AG08395 (cell line): ENCODE data around the gene OXSM.
A peak's percentile ranks its signal among the peaks of the same experiment; 100 is the strongest.

Experiments used
- DNase-seq: peaks from one replicate; pipeline ENCODE4 v3.0.0; 2012; ENCODE audit warnings: mixed read lengths, low spot score

OXSM gene

GRCh38 chr3:25804676-25805075 is 14.8 kb downstream of the OXSM start:
- DNase-seq = no peak

- no peak for DNase-seq
Measured at GRCh38 chr3:25812644-25813043, 22.8 kb downstream of the OXSM start.

GRCh38 chr3:25817107-25817506 is 27.2 kb downstream of the OXSM start:
- DNase-seq = no peak

- DNase-seq = no peak
Measured at GRCh38 chr3:25817638-25818037, 27.7 kb downstream of the OXSM start.

GRCh38 chr3:25818335-25818734 is 28.4 kb downstream of the OXSM start:
- no peak for DNase-seq

- DNase-seq = peak; percentile 90
Measured at GRCh38 chr3:25820366-25820765, 30.5 kb downstream of the OXSM start.

GRCh38 chr3:25820816-25821486 is 31.1 kb downstream of the OXSM start:
- no peak for DNase-seq

GRCh38 chr3:25821746-25822573 is 32.1 kb downstream of the OXSM start:
- DNase-seq = no peak

- no peak for DNase-seq
Measured at GRCh38 chr3:25823314-25823713, 33.4 kb downstream of the OXSM start.

GRCh38 chr3:25826510-25826909 is 36.6 kb downstream of the OXSM start:
- no peak for DNase-seq

- DNase-seq = no peak
Measured at GRCh38 chr3:25830373-25831280, 40.7 kb downstream of the OXSM start.

- no peak for DNase-seq
Measured at GRCh38 chr3:25831578-25831977, 41.7 kb downstream of the OXSM start.

- no peak for DNase-seq
Measured at GRCh38 chr3:25834346-25834745, 44.5 kb downstream of the OXSM start.

GRCh38 chr3:25836579-25836978 is 46.7 kb downstream of the OXSM start:
- DNase-seq = no peak

GRCh38 chr3:25837038-25837437 is 47.1 kb downstream of the OXSM start:
- no peak for DNase-seq

GRCh38 chr3:25840099-25840498 is 50.2 kb downstream of the OXSM start:
- no peak for DNase-seq

GRCh38 chr3:25843332-25843731 is 53.4 kb downstream of the OXSM start:
- no peak for DNase-seq
